Measurements from ENCODE around the gene TM4SF18.
"Not testable (repeated sequence)": the region's sequence is repeated elsewhere in the genome, so short reads cannot be mapped to it uniquely, and the experiment has no call there.

TM4SF18 gene, protein sequence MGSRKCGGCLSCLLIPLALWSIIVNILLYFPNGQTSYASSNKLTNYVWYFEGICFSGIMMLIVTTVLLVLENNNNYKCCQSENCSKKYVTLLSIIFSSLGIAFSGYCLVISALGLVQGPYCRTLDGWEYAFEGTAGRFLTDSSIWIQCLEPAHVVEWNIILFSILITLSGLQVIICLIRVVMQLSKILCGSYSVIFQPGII

DNA sequence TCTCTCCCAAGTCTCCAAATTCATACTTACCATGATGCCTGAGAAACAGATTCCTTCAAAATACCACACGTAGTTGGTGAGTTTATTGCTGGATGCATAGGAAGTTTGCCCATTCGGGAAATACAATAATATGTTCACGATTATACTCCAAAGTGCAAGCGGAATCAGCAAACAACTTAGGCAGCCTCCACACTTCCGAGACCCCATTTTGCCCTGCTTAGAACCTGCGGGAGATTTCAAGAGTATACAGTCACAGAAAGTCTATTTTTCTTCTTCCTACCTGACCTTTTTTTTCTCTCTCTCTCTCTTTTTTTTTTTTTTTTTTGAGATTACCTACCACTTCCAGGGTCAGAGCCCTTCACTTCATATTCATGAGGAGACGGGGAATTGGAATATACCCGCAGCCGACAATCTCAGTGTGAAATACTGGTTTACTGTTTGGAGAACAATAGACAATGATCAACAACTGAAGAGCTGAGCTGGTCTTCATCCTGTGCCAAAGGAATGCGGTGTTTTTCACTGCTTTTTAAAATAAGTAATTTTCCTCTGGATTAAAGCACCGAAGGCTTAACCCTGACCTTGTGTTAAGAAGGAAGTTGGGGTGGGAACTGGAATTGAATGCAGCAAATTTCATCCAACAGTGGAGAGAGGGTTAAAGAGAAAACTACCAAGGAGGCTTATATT is at the start of gene TM4SF18:
TSS of gene TM4SF18 (minus strand) at position 461 of the 684 bp plus-strand sequence. CDS start at position 207, 254 bp downstream.
- DNase-seq (ENCODE audit: low spot score): no peak

DNA sequence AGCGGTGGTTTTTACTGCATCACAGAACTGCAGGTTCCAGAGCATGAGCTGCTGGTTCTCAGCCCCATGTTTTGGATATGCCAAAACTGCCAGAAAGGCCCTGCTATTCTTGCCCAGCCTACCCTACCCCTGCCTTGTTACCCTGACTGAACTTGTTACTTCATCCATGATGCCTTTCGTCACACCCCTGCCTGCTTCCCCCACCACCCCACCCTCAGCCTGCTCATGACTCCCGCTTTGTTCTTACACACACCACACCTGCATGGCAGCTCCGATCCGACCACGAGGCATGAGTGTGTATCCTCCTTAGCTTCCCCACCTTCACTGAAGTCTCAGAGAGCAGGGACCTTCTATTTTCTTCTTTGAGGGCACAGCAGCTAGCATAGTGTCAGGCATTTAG is 49.1 kb upstream of the TM4SF18 start:
- no peak for DNase-seq (ENCODE audit: low spot score)

DNA sequence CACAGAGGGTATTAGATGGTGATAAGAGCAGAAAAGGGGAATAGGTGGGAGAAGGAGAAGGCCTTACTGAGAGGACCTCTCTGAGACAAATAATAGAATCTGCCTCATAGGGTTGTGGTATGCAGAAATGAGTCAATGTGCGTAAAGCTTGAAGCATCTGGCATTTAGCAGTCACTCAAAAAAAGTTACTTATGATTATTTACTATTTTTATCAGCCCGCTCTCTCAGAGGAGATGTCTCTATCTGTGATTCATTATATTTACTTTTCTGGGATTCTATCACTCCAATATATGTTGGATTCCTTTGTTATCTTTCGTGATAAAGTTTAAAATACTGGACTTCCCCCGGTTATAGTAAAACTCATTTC is 48.6 kb upstream of the TM4SF18 start:
- DNase-seq (ENCODE audit: low spot score): no peak

DNA sequence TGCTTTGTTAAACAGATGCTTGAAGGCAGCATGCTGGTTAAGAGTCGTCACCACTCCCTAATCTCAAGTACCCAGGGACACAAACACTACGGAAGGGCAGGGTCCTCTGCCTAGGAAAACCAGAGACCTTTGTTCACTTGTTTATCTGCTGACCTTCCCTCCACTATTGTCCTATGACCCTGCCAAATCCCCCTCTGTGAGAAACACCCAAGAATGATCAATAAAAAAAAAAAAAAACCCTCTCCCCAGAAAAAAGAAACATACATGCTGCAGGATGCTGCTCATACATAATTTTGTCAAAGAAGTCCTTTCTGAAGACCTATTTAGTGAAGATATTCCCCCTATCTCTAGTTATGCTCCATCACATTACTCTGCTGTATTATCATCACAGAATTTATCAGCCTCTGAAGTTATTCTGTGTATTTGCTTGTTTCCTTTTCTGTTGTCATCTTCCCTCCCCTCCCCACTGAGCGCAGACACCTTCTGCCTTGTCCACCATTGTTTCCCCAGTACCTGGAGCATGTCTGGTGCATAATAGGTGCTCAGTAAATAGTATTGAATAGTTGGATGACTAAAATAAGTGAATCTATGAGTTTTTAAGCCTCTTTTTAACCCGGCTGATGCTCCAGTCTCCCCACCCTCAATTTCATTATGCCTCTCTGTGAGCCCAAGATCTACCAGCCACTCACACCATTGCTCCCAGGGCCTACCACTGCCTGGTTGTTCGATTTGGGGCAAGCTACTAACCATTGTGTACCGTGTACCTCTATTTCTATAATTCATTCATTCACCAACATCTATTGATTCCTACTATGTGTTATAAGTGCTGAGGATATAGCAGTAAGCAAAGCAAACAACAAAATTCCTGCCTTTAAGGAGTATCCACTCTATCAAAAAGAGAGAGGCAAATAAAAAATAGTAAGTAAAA is 48.0 kb upstream of the TM4SF18 start:
- no peak for DNase-seq (ENCODE audit: low spot score)

DNA sequence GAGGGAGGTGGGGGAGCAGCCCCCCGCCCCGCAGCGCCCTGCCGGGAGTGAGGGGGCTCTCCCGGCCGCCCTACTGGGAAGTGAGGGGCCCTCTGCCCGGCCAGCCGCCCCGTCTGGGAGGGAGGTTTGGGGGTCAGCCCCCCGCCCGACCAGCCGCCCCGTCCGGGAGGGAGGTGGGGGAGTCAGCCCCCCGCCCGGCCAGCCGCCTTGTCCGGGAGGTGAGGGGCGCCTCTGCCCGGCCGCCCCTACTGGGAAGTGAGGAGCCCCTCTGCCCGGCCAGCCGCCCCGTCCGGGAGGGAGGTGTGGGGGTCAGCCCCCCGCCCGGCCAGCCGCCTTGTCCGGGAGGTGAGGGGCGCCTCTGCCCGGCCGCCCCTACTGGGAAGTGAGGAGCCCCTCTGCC is 46.8 kb upstream of the TM4SF18 start:
- DNase-seq (ENCODE audit: low spot score): not testable (repeated sequence)

DNA sequence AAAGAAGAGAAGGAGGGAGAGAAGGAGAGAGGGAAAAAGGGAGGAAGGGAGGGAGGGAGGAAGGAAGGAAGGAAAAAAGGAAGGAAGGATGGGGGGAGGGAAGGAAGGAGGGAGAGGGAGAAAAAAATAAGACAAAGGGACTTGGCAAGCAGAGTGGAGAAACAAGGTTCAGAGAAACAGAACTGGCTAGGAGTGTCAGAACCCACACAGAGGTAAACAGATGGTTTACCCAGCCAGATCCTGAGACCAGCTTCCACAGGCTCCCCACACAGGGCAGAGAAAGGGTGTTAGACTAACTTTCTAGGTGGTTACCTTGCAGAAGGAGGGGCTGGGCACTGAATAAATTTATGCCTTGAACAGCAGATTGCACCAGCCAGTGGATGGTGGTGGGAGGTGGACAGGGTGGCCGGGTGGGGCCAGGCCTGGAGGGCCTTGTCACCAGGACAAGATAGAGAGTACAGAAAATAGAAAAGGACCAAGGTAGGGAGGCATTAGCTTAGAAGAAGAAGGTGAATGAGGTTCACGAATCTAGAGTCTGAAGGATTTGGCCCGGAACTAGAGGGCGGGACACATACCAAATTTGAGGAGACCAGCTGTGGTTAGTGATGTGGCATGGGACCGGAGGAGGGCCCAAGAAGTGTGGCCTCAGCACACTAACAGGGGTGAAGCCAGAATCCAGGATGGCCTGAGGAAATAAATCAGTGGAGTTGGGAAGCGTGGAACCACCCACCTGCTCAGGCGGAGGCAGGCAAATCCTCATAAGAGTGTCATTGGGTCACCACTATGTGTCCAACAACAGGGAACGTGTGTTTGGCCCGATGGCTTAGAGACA is 45.3 kb upstream of the TM4SF18 start:
- no peak for DNase-seq (ENCODE audit: low spot score)

DNA sequence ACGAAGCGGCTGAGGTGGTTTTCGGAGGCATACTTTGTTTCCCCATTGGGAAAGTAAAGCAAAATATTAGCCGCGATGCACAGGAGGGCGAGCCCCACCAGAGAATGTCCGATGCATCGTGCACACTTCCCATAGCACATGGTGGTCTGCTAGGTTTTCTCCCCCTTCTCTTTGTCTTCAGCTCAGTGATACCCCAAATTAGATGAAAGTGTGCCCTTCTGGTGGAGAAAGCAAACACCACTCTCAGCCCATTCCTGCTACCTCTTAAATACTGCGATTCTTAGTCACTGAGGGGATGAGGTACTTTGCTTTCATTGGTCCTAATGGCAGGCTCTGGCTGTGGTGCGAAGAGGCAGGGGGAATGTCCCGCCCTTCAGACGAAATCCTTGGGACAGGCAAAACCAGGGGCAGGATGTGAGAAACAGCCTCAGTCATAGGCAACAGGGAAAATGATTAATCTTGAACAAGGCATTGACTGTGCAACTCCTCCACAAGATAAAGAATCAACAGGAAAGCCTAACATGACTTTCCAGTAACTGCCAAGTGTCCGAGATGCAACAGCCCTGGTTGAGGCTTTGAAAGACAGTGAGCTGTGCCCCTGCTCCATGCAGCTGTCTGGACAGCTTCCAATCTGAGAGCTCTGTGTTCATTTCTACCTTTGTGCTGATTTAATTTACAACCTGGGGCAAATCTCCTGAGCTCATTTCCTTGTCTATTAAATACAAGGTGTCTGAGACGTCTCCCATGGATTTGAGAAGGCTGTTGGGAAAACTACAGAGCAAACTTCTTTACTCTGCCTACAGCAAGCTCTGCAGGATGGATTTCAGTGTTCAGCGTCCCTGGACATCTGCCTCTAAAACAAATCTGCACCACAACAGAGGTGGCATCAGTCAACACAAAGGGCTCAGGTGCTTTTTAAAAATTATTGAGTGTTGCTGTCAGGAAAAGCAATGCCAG is 44.2 kb upstream of the TM4SF18 start, which contains the start of gene TM4SF1:
TSS of gene TM4SF1 (minus strand) at position 242 of the 957 bp plus-strand sequence. CDS start at position 140, 102 bp downstream.
- DNase-seq (ENCODE audit: low spot score): peak; percentile 82

DNA sequence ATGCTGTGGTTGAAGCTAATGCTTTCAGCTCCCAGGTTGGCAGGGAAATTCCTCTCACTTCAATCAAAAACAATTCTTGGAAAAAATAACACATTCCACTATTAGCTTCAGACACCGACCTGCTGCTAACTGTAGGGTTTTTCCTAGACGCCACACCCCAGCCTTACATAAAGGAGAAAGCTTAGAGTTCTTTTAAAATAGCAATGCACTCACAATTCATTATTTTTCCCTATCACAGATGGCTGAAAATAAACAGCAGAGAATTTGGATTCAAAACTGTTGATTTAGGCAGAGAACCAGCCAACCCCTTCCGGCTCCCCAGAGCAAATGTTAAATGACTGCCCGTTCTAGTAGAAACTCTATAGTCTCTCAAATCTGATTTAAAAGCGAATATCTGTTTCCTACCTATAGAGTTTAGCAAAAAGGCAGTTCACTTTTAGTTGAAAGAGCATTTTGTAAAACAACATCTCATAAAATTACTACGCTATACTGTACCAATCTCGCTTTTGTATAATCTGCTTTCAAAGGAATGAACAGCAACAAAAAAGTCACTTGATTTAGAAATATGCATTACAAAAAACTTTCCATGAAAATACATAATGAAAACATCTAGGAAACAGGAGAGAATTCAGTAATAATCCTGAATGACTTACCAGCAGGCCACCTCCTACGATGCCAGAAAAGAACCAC is 43.4 kb upstream of the TM4SF18 start:
- DNase-seq (ENCODE audit: low spot score): no peak

DNA sequence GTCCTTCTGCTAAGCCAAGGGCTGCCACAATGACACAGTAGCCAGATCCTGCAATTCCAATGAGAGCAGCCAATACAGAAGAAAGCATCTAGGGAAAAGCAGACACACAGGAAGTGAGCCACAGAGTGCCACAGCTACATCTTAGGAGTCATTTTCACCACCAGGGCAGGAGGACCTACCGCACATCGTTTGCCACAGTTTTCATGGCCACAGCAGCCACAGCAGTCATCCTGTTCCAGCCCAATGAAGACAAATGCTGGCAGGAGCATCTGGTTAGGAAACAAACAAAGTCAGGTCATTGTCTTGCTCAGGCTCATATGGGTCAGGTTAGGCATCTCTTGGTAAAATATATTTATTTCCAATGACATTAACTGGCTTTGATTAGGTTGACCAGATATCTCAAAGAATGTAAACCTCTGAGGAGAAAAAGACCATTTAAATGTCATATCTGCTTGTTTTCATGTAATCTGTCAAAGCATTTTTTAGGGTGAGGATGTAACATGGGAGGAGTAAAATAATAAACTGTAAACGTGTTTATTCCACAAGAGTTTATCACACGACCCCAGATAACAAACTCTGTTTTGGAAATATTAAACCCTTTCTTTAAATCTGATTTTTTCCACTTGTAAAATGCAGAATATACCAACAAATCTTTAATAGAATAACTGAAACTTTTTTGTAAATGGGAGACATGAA is 42.2 kb upstream of the TM4SF18 start:
- no peak for DNase-seq (ENCODE audit: low spot score)

DNA sequence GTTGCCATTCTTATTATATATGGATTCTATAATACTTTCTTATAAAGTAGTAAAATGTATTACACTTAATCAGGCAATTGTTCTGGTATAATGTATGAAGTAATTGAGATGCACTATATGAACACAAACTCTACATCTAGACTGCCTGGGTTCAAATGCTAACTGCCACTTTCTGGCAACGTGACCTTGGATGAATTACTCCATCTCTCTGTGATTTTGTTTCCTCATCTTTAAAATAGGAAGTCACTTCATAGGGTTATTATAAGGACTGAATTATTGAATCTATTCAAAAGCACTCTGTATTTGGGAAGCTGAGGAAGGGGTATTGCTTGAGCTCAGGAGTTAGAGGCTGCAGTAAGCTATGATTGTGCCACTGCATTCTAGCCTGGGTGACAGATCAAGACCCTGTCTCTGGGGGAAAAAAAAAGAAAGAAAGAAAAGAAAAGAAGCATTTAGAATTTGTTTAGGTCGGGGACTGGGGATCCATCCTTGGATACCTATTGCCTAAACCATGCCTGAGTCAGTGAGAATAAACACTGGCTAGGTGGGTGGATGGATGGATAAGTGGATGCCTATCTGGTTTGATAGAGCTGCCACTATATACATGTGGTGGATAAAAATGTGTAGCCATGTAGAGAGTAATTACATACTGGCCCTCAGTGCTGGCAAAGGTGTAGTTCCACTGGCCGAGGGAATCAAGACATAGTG is 41.5 kb upstream of the TM4SF18 start:
- DNase-seq (ENCODE audit: low spot score): no peak

DNA sequence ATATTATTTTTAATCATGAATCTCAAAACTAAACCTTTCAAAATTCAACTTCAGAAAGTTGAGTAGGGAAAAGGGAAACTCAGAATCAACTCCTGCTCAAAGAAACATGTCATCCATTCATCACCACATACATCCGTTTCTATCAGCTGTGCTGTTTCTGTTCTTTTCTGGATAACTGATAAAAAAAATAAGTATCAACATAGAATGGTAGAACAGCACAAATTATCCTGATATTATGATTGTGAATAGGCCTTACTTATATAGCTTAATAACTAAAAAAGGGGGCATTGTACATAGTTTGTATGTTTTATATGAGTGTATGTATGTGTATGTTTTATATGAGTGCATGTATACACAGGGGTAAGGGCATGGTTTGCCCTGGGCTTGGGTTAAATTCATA is 41.0 kb upstream of the TM4SF18 start:
- no peak for DNase-seq (ENCODE audit: low spot score)

DNA sequence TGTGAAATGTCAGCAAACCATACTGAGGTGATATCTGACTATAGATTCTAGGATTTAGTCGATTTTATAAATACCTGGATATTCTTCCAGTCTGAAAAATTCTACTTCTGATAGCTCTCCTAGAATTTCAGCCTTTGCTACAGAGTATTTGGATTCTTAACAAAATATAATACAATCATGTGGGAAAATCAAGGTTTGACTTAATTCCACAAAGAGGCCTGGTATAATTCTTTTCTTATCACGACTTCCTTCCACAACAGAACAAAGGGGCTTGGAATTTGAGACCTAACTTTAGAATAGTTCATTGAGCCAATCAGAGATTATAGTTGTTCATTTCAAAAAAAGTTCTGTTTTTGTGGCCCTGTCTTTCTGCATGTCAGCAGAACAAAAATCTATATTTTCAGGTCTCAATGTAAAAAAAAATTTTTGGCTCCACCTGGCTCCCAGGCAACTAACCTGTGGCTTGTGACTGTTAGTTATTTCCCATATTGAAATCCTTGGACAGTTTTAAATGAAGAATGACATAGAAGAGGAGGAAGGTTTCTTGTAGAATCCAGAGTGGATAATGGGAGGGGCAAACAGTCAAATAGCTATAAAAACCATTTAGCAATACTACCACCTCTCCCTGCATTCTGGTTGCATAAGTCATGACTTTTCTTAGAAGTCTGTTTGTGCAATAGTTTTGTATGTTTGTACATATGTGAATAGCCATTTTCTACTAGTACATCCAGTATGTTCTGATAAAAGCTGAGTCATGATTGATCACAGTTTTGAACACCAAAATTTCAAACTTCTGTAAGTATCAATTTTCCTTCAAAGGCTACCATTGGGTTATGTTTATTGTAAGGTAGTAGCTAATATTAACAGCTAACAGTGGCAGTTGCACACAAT is 40.0 kb upstream of the TM4SF18 start:
- no peak for DNase-seq (ENCODE audit: low spot score)

DNA sequence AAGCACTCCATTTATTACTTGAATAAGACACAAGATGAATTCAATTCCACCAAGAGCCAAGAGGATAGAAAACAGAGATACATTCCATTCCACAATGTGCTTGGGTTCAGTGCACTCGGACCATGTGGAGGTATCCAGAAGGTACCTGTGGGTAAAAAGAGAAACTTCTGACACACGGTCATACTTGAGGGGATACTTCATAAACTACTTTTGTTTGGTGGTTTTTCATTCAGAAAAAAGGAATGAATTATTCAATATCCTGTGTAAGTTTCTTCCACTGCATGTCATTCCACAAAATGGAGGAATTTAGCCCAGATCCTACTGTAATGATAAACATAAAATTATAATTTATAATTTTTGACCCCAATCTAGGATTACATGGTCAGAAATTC is 38.3 kb upstream of the TM4SF18 start:
- no peak for DNase-seq (ENCODE audit: low spot score)

DNA sequence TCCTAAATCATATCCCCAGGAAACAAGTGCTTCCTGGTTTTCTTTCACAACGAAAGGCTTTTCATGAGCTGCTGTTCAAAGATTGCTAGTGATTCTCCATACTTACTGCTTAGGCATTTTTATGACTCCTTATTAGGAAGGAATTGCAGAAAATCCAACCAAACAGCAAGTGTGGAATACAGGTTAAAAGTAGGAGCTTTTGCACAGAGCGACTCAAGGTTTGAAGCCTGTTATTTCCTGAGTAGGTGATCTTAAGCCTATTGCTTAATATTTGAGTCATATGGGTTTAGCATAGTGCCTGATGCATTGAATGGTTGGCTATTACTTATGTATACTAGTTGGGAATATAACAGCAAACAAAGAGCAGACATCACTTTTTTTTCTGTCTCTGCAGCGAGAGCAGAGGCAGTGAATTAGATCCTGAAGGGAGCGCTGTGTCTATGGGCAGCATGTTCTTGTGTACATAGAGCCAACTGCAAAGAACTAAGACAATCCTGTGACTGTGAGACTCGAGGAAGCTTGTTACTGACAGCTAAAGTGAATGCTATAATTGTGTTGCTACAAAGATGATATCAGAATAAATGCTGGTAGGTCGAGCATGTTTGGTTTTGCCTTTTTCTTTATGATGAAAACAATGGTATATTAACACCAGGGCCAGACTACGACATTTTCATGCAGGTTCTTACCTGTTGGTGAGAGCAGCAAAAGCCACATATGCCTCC is 37.7 kb upstream of the TM4SF18 start:
- DNase-seq (ENCODE audit: low spot score): no peak

DNA sequence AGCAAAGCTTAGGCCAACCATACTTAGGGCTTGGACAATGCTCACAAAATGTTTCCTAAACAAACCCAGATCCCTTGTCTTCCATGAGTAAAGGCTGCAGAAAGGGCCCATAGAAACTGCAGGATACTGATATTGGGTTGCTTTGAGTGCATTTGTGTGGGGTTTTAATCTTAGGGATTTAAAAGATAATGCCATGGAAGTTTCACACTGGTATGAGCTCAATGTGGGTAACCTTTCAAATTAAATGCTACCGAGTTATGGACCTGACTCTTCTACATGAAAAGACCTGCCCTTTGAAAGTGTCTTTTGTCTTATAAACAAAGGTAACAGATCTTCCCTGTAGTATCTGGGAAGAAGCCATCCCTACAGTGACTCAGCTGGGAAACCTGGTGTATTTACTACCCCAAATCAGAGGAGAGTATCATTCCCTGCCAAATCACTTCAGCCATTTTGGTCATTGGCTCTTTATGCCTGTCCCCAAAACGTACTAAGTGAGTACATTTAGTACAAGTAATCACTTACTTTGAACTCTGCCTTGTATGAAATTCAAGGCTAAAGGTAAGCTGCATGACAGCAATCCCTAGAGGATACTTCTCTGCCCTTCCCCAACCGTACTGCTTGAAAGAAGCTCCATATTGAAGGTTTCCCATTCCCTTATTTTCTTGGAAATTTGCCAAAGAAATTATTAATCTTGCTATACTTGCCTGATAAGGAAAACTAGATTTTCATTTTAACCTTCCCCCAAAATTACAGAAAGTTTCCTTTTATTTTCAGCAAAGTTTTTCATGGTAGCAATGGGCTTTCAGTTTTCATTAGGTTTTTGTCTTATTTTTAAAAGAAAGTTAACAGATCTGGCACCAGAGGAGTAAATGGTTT is 36.8 kb upstream of the TM4SF18 start:
- DNase-seq (ENCODE audit: low spot score): no peak
